ENCODE results near the gene RPTOR.

Gene RPTOR

GRCh38 chr17:80585890-80586845 is 41.5 kb downstream of the RPTOR start:
- DNase-seq (ENCODE audit: low read depth in 2 of 2, low spot score in 1 of 2): no peak

GRCh38 chr17:80586846-80587228 is 42.2 kb downstream of the RPTOR start:
- DNase-seq (ENCODE audit: low read depth in 2 of 2, low spot score in 1 of 2): no peak

GRCh38 chr17:80588702-80589383 is 44.2 kb downstream of the RPTOR start:
- no peak for DNase-seq (ENCODE audit: low read depth in 2 of 2, low spot score in 1 of 2)

- DNase-seq (ENCODE audit: low read depth in 2 of 2, low spot score in 1 of 2): no peak
These were observed 47.1 kb downstream of the RPTOR start for GRCh38 chr17:80591788-80592187.

- DNase-seq (ENCODE audit: low read depth in 2 of 2, low spot score in 1 of 2): no peak
These were observed 47.6 kb downstream of the RPTOR start for GRCh38 chr17:80592243-80592642.

GRCh38 chr17:80593181-80593580 is 48.5 kb downstream of the RPTOR start:
- no peak for DNase-seq (ENCODE audit: low read depth in 2 of 2, low spot score in 1 of 2)

- DNase-seq (ENCODE audit: low read depth in 2 of 2, low spot score in 1 of 2): no peak
These were observed 50.0 kb downstream of the RPTOR start for GRCh38 chr17:80594431-80595269.

GRCh38 chr17:80596760-80597608 is 52.3 kb downstream of the RPTOR start:
- no peak for DNase-seq (ENCODE audit: low read depth in 2 of 2, low spot score in 1 of 2)

- DNase-seq (ENCODE audit: low read depth in 2 of 2, low spot score in 1 of 2): no peak
These were observed 54.3 kb downstream of the RPTOR start for GRCh38 chr17:80598813-80599545.

GRCh38 chr17:80599546-80600305 is 55.1 kb downstream of the RPTOR start:
- no peak for DNase-seq (ENCODE audit: low read depth in 2 of 2, low spot score in 1 of 2)

GRCh38 chr17:80601146-80601545 is 56.5 kb downstream of the RPTOR start:
- DNase-seq (ENCODE audit: low read depth in 2 of 2, low spot score in 1 of 2): no peak

- DNase-seq (ENCODE audit: low read depth in 2 of 2, low spot score in 1 of 2): no peak
These were observed 58.8 kb downstream of the RPTOR start for GRCh38 chr17:80603396-80603795.

GRCh38 chr17:80604009-80604669 is 59.5 kb downstream of the RPTOR start:
- no peak for DNase-seq (ENCODE audit: low read depth in 2 of 2, low spot score in 1 of 2)

GRCh38 chr17:80604670-80605010 is 60.0 kb downstream of the RPTOR start:
- DNase-seq (ENCODE audit: low read depth in 2 of 2, low spot score in 1 of 2): no peak

- peak in 1 of 2 donors; percentile 18 for DNase-seq (ENCODE audit: low read depth in 2 of 2, low spot score in 1 of 2)
These were observed 60.9 kb downstream of the RPTOR start for GRCh38 chr17:80605326-80606066.

GRCh38 chr17:80608326-80608725 is 63.7 kb downstream of the RPTOR start:
- DNase-seq (ENCODE audit: low read depth in 2 of 2, low spot score in 1 of 2): no peak

GRCh38 chr17:80609757-80610156 is 65.1 kb downstream of the RPTOR start:
- no peak for DNase-seq (ENCODE audit: low read depth in 2 of 2, low spot score in 1 of 2)

GRCh38 chr17:80611816-80612215 is 67.2 kb downstream of the RPTOR start:
- no peak for DNase-seq (ENCODE audit: low read depth in 2 of 2, low spot score in 1 of 2)
